GM18909 (cell line): ENCODE results near the gene PANK4.
"Not testable (repeated sequence)": the region's sequence is repeated elsewhere in the genome, so short reads cannot be mapped to it uniquely, and the experiment has no call there.

Source experiments
- ATAC-seq: cut with Tn5 transposase; IDR thresholded peaks from one replicate; pipeline ENCODE4 v1.9.1; 2021; ENCODE audit warnings: mild to moderate bottlenecking; ENCODE audit not compliant: unreplicated experiment, poor library complexity

Gene PANK4

GRCh38 chr1:2559509-2560298 lies 33.3 kb upstream of the PANK4 start:
- no peak for ATAC-seq

GRCh38 chr1:2558861-2559260 lies 32.5 kb upstream of the PANK4 start:
- ATAC-seq: no peak

- no peak for ATAC-seq
These were observed 32.0 kb upstream of the PANK4 start for GRCh38 chr1:2558420-2558819.

GRCh38 chr1:2557482-2558400 lies 31.3 kb upstream of the PANK4 start:
- no peak for ATAC-seq

GRCh38 chr1:2556678-2557481 lies 30.5 kb upstream of the PANK4 start:
- ATAC-seq: peak; percentile 25

GRCh38 chr1:2556277-2556677 lies 29.9 kb upstream of the PANK4 start, which contains the start of gene TNFRSF14:
Gene TNFRSF14 (plus strand): TSS chr1:2556371. CDS start chr1:2556665, 294 bp downstream.
- ATAC-seq: peak; percentile 34

GRCh38 chr1:2555634-2556276 lies 29.4 kb upstream of the PANK4 start:
- peak; percentile 38 for ATAC-seq

GRCh38 chr1:2554621-2555387 lies 28.4 kb upstream of the PANK4 start:
- ATAC-seq: no peak

GRCh38 chr1:2553871-2554620 lies 27.6 kb upstream of the PANK4 start:
- no peak for ATAC-seq

GRCh38 chr1:2553076-2553475 lies 26.7 kb upstream of the PANK4 start:
- ATAC-seq: not testable (repeated sequence)

- no peak for ATAC-seq
These were observed 25.8 kb upstream of the PANK4 start for GRCh38 chr1:2552189-2552588.

- ATAC-seq: not testable (repeated sequence)
These were observed 25.1 kb upstream of the PANK4 start for GRCh38 chr1:2551544-2551943.

GRCh38 chr1:2550309-2550861 lies 24.0 kb upstream of the PANK4 start:
- not testable (repeated sequence) for ATAC-seq

- ATAC-seq: not testable (repeated sequence)
These were observed 23.1 kb upstream of the PANK4 start for GRCh38 chr1:2549367-2550029.

GRCh38 chr1:2548068-2548589 lies 21.7 kb upstream of the PANK4 start:
- ATAC-seq: peak; percentile 25

- ATAC-seq: peak; percentile 9
These were observed 21.0 kb upstream of the PANK4 start for GRCh38 chr1:2547210-2548067.
